IPS-18c (cell line): Measurements from ENCODE around the gene ACAA1.
"Not testable (repeated sequence)": the region's sequence is repeated elsewhere in the genome, so short reads cannot be mapped to it uniquely, and the experiment has no call there.

Experiments used
- H3K4me3 ChIP-seq: 2 replicates; pipeline ENCODE4 v1.7.0; 2013; ENCODE audit warnings: low read depth, mild to moderate bottlenecking, low read length, moderate library complexity; ENCODE audit not compliant: insufficient read depth
- H3K9me3 ChIP-seq: one replicate; pipeline ENCODE4 v1.6.1; 2013; ENCODE audit warnings: mild to moderate bottlenecking, low read length, moderate library complexity; ENCODE audit not compliant: control insufficient read depth, insufficient read depth

The ACAA1 gene

GRCh38 chr3:38097446-38098375 lies 39.2 kb downstream of the ACAA1 start:
- Histone ChIP-seq H3K4me3 (no peak overlapping the region), H3K9me3 (no peaks in the 10 kb centered on the region)

DNA sequence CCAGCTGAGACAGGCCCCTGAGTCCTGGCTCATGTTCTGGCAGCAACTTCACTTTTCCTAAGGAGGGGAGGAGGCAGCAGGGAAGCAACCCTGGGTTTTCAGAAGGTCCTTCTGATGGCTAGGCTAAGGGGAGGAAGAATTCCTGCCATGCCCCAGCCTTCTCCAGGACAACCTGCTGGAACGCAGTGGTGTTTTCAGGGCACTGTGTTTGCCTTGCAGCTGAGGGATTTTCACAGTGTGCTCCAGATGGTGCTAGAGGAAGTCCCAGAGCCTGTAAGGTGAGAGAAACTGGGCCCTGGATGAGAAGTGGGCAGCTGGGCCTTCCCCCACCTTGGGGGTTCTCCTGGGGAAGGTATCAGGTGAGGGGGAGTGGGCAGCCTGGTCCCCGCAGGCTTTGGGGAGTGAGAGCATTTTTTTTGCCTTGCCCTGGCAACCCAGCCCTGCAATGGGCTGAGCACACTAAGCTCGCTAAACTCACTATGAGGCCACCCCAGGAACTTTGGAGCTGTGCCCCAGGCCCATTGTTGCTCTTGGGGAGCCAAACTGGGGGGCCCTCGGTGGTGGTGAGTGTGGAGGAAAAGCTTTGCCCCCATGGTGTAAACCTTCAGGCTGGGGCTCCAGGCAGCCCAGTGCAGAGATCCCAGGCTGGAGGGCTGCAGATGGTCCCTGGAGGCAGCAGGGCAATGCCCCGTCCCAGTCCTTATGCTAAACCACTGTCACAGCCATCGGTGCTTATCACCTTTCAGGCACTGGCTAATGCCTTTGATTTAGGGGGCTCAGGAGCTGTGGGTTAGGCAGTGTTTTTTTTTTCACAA lies 41.1 kb downstream of the ACAA1 start:
- Histone ChIP-seq H3K4me3 (no peak overlapping the region), H3K9me3 (no peaks in the 10 kb centered on the region)

- H3K4me3 ChIP-seq: no peak overlapping the region
- no peaks in the 10 kb centered on the region for H3K9me3 ChIP-seq
Measured at GRCh38 chr3:38094999-38095398, 41.9 kb downstream of the ACAA1 start.

DNA sequence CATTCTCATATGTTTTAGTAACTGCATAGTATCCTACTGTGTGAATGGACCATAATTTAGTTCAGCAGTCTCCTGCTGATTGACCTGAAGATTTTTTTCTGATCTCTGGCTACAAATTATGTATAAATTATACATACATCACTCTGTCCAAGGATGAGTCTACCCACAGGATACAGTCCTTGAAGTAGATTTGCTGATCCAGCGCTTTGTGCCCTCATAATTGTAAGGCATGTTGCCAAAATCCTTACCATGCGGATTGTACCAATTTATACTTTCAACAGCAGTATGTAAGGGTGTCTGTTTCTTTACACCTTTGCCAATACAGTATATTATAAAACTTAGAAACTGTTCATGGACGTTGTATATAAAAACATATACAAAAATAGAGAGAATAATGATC lies 46.5 kb downstream of the ACAA1 start:
- Histone ChIP-seq H3K9me3 (no peaks in the 10 kb centered on the region), H3K4me3 (no peak overlapping the region)

GRCh38 chr3:38089163-38089562 lies 47.8 kb downstream of the ACAA1 start:
- peaks cover 3% of the 10 kb centered on the region for H3K9me3 ChIP-seq
- H3K4me3 ChIP-seq: no peak overlapping the region

GRCh38 chr3:38088126-38089078 lies 48.5 kb downstream of the ACAA1 start:
- peaks cover 7% of the 10 kb centered on the region for H3K9me3 ChIP-seq
- no peak overlapping the region for H3K4me3 ChIP-seq

DNA sequence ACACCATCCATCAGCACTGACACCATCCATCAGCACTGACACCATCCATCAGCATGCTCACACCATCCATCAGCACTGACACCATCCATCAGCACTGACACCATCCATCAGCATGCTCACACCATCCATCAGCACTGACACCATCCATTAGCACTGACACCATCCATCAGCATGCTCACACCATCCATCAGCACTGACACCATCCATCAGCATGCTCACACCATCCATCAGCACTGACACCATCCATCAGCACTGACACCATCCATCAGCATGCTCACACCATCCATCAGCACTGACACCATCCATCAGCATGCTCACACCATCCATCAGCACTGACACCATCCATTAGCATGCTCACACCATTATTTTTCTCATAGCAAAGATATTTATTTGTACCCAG lies 49.6 kb downstream of the ACAA1 start:
- not testable (repeated sequence) for H3K4me3 ChIP-seq

DNA sequence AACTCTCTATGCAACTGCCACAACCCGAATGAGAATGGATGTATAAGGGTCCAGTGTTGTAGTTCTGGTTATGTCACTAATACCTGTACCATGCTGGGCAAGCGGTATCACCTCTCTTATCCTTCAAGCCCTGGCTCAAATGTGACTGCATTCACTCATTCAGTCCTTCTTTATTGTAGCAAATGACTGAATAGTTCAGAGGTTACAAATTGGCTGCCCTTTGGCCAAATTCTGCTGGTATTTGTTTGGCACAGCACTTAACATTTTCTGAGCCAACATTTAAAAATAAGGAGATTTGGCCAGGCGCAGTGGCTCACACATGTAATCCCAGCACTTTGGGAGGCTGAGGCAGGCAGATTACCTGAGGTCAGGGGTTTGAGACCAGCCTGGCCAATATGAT lies 50.4 kb downstream of the ACAA1 start:
- no peak overlapping the region for H3K4me3 ChIP-seq
- peaks cover 10% of the 10 kb centered on the region for H3K9me3 ChIP-seq

More for the DNA sequence above, 49.6 kb downstream of the ACAA1 start:
- not testable (repeated sequence) for H3K9me3 ChIP-seq

- peaks cover 10% of the 10 kb centered on the region for H3K9me3 ChIP-seq
- H3K4me3 ChIP-seq: no peak overlapping the region
Measured at GRCh38 chr3:38085943-38086324, 51.0 kb downstream of the ACAA1 start.

GRCh38 chr3:38085311-38085942 lies 51.5 kb downstream of the ACAA1 start:
- Histone ChIP-seq H3K4me3 (no peak overlapping the region), H3K9me3 (peaks cover 10% of the 10 kb centered on the region)

- no peak overlapping the region for H3K4me3 ChIP-seq
Measured at GRCh38 chr3:38084334-38085310, 52.3 kb downstream of the ACAA1 start.

GRCh38 chr3:38083871-38084333 lies 53.0 kb downstream of the ACAA1 start:
- no peak overlapping the region for H3K4me3 ChIP-seq

More at GRCh38 chr3:38084334-38085310, 52.3 kb downstream of the ACAA1 start:
- peaks cover 10% of the 10 kb centered on the region for H3K9me3 ChIP-seq

DNA sequence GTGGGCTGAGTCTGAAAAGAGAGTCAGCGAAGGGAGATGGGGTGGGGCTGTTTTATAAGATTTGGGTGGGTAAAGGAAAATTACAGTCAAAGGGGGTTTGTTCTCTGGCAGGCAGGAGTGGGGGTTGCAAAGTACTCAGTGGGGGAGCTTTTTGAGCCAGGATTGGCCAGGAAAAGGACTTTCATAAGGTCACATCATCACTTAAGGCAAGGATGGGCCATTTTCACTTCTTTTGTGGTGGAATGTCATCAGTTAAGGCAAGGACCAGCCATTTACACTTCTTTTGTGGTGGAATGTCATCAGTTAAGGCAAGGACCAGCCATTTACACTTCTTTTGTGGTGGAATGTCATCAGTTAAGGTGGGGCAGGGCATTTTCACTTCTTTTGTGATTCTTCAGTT lies 53.7 kb downstream of the ACAA1 start:
- not testable (repeated sequence) for H3K9me3 ChIP-seq, H3K4me3 ChIP-seq

More at GRCh38 chr3:38083871-38084333, 53.0 kb downstream of the ACAA1 start:
- H3K9me3 ChIP-seq: peaks cover 10% of the 10 kb centered on the region

GRCh38 chr3:38082296-38082695 lies 54.6 kb downstream of the ACAA1 start:
- not testable (repeated sequence) for H3K9me3 ChIP-seq, H3K4me3 ChIP-seq

GRCh38 chr3:38077073-38077472 lies 59.9 kb downstream of the ACAA1 start:
- H3K4me3 ChIP-seq, H3K9me3 ChIP-seq: not testable (repeated sequence)
